Measurements from ENCODE around the gene HIP1R.

Gene HIP1R

DNA sequence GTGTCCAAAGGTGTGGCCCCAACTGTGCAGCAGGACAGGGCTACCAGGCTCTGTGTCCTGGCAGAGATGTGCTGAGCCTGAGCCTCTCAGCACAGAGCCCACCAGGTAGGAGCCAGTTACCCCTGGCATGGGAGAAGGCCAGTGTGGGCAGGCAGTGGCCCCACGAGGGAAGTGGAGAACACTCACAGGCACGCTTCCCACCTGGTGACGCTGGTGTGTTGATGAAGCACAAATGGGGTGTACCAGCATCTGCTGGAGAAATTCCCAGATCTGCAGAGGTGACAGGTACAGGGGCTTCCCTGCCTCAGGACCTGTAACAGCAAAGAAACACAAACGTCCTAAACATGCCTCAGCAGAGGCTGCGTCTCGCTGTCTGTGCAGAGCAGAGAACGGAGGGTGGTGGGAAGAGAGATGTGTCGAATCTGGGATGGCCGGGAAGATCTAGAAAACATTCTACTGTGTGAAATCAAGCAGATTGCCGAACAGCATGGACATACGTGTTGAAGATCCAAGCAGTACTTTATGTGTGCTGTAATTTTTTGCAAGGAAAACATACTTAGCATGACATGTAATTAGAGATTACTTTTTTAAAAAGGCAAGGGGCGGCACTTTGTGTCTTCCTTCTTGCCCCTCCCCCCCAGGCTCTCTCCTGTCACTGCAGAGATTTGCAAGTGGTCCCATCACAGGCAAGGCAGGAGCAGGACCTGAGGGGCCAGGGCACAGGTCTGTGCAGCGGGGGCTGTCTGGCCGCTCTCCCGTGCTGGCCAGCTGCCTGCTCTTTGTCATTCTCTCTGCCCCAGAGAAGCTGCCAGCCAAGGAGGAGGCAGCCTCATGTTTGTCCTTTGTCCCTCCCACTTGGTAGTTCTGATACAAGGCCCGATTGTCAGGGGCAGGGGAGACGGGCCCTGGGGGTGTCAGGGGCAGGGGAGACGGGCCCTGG lies 17.3 kb downstream of the HIP1R start:
- POLR2A ChIA-PET, result no interaction called here
- peaks cover 0 to 33% of the 10 kb centered on the region in 2 experiments; a peak in 1 of 3 replicates for H3K36me3 ChIP-seq (ENCODE audit: control insufficient read depth in 2 of 2, insufficient read depth in 1 of 2, low read length in 2 of 2)
- CTCF ChIA-PET, result no interaction called here
- H3K27ac ChIP-seq (ENCODE audit: extremely low read depth, low read depth, low read length), result no peak overlapping the region
- H3K4me1 ChIP-seq (ENCODE audit: control insufficient read depth, insufficient read depth, low read length), result no peaks in the 10 kb centered on the region
- TF ChIP-seq ZFP69B (tag by site-specific recombination; IDR thresholded peaks at IDR 0.05) (no peak), ZNF707 (tag by site-specific recombination; IDR thresholded peaks at IDR 0.05) (no peak), ZNF792 (tag by site-specific recombination; IDR thresholded peaks at IDR 0.05) (no peak), ZNF664 (tag by site-specific recombination; IDR thresholded peaks at IDR 0.05) (no peak)
- TF ChIP-seq, protein P1, sequence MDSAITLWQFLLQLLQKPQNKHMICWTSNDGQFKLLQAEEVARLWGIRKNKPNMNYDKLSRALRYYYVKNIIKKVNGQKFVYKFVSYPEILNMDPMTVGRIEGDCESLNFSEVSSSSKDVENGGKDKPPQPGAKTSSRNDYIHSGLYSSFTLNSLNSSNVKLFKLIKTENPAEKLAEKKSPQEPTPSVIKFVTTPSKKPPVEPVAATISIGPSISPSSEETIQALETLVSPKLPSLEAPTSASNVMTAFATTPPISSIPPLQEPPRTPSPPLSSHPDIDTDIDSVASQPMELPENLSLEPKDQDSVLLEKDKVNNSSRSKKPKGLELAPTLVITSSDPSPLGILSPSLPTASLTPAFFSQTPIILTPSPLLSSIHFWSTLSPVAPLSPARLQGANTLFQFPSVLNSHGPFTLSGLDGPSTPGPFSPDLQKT (IDR thresholded peaks at IDR 0.05; ENCODE audit: borderline replicate concordance, low read depth, low read length), result no peak
- H3K4me3 ChIP-seq (ENCODE audit: low read depth, low read length), result no peak overlapping the region
- no peaks in the 10 kb centered on the region for H3K9me3 ChIP-seq (ENCODE audit: control insufficient read depth, insufficient read depth, low read depth, low read length)

- POLR2A ChIA-PET, result interaction anchor here (1.1 kb wide), 1 partner anchor 60 kb away, joined by 3 read pairs; no protein-coding TSS in a partner anchor
- peaks cover 0 to 36% of the 10 kb centered on the region in 2 experiments; a peak in 1 of 3 replicates for H3K36me3 ChIP-seq (ENCODE audit: control insufficient read depth in 2 of 2, insufficient read depth in 1 of 2, low read length in 2 of 2)
Measured at GRCh38 chr12:122853582-122854245, 18.5 kb downstream of the HIP1R start.

GRCh38 chr12:122854554-122854953 lies 19.3 kb downstream of the HIP1R start:
- POLR2A ChIA-PET, result interaction anchor here (1.1 kb wide), 1 partner anchor 61 kb away, joined by 3 read pairs; no protein-coding TSS in a partner anchor
- H3K9me3 ChIP-seq (ENCODE audit: control insufficient read depth, insufficient read depth, low read depth, low read length), result no peaks in the 10 kb centered on the region
- H3K27ac ChIP-seq (ENCODE audit: extremely low read depth, low read depth, low read length), result no peak overlapping the region
- H3K36me3 ChIP-seq (ENCODE audit: control insufficient read depth in 2 of 2, insufficient read depth in 1 of 2, low read length in 2 of 2), result peaks cover 0 to 35% of the 10 kb centered on the region in 2 experiments; a peak in 1 of 3 replicates
- H3K4me1 ChIP-seq (ENCODE audit: control insufficient read depth, insufficient read depth, low read length), result no peaks in the 10 kb centered on the region
- no peak overlapping the region for H3K4me3 ChIP-seq (ENCODE audit: low read depth, low read length)
- no peak for TF ChIP-seq GLIS1 (tag by site-specific recombination; IDR thresholded peaks at IDR 0.05)
- no peak for TF ChIP-seq ZNF768 (tag by site-specific recombination; IDR thresholded peaks at IDR 0.05)
- no peak for TF ChIP-seq ZNF37A (tag by site-specific recombination; IDR thresholded peaks at IDR 0.05)
- TF ChIP-seq ZNF626 (tag by site-specific recombination; IDR thresholded peaks at IDR 0.05), result no peak
- TF ChIP-seq ZNF214 (tag by site-specific recombination; IDR thresholded peaks at IDR 0.05; ENCODE audit: borderline replicate concordance), result no peak
- TF ChIP-seq IKZF3 (tag by site-specific recombination; IDR thresholded peaks at IDR 0.05), result no peak
- TF ChIP-seq SCRT1 (tag by site-specific recombination; IDR thresholded peaks at IDR 0.05; ENCODE audit: borderline replicate concordance), result no peak
- TF ChIP-seq SETDB1 (IDR thresholded peaks at IDR 0.05; ENCODE audit: insufficient read length, low read length), result no peak
- TF ChIP-seq ZNF571 (tag by site-specific recombination; IDR thresholded peaks at IDR 0.05), result no peak
- CTCF ChIA-PET, result no interaction called here

More at GRCh38 chr12:122853582-122854245, 18.5 kb downstream of the HIP1R start:
- TF ChIP-seq ZNF433 (tag by site-specific recombination; IDR thresholded peaks at IDR 0.05; ENCODE audit: low read depth), result no peak
- no peak for TF ChIP-seq ZNF768 (tag by site-specific recombination; IDR thresholded peaks at IDR 0.05)
- TF ChIP-seq ZNF404 (tag by site-specific recombination; IDR thresholded peaks at IDR 0.05), result no peak
- TF ChIP-seq ZNF677 (tag by site-specific recombination; IDR thresholded peaks at IDR 0.05), result no peak
- TF ChIP-seq GLI2 (tag by site-specific recombination; IDR thresholded peaks at IDR 0.05; ENCODE audit: borderline replicate concordance, low read depth), result no peak
- Histone ChIP-seq H3K27ac (ENCODE audit: extremely low read depth, low read depth, low read length) (no peak overlapping the region), H3K9me3 (ENCODE audit: control insufficient read depth, insufficient read depth, low read depth, low read length) (no peaks in the 10 kb centered on the region), H3K4me1 (ENCODE audit: control insufficient read depth, insufficient read depth, low read length) (no peaks in the 10 kb centered on the region), H3K4me3 (ENCODE audit: low read depth, low read length) (no peak overlapping the region)
- CTCF ChIA-PET, result no interaction called here

All from HEK293 (cell line).